ENCODE measurements around the gene SEC63.

The SEC63 gene

DNA sequence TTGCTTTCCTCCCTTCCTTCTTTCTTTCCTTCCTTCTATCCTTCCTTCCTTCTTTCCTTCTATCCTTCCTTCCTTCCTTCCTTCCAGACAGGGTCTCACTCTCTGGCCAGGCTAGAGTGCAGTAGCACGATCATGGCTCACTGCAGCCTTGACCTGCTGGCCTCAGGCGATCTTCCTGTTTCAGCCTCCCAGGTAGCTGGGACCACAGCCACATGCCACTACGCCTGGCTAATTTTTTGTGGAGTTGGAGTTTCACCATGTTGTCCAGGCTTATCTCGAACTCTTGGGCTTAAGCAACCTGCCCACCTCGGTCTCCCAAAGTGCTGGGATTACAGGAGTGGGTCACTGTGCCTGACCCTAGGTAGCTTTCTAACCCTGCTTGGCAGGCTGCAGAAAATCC is 12.2 kb upstream of the SEC63 start:
- TF ChIP-seq, protein P1, sequence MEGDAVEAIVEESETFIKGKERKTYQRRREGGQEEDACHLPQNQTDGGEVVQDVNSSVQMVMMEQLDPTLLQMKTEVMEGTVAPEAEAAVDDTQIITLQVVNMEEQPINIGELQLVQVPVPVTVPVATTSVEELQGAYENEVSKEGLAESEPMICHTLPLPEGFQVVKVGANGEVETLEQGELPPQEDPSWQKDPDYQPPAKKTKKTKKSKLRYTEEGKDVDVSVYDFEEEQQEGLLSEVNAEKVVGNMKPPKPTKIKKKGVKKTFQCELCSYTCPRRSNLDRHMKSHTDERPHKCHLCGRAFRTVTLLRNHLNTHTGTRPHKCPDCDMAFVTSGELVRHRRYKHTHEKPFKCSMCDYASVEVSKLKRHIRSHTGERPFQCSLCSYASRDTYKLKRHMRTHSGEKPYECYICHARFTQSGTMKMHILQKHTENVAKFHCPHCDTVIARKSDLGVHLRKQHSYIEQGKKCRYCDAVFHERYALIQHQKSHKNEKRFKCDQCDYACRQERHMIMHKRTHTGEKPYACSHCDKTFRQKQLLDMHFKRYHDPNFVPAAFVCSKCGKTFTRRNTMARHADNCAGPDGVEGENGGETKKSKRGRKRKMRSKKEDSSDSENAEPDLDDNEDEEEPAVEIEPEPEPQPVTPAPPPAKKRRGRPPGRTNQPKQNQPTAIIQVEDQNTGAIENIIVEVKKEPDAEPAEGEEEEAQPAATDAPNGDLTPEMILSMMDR (IDR thresholded peaks at IDR 0.05) = no peak

DNA sequence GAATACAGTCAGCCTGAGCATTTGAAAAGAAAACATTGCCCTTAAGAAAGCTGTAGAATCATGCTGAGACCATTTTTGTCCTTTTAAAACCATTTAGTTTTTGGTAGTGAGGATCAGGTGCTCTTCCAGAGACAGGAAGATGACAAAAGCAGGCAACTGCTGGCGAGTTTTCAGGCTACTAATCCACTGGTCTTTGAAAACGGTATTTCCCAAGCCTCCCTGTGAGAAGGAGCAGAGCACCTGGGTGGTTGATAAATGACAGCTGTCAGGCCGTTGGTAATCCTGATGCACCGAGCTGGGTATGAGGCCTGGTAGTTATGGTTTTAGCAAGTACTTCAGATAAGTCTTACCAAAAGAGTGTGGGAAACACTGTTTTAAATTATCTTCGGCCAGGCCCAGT is 10.1 kb upstream of the SEC63 start:
- TF ChIP-seq, protein P1 (IDR thresholded peaks at IDR 0.05) = no peak

DNA sequence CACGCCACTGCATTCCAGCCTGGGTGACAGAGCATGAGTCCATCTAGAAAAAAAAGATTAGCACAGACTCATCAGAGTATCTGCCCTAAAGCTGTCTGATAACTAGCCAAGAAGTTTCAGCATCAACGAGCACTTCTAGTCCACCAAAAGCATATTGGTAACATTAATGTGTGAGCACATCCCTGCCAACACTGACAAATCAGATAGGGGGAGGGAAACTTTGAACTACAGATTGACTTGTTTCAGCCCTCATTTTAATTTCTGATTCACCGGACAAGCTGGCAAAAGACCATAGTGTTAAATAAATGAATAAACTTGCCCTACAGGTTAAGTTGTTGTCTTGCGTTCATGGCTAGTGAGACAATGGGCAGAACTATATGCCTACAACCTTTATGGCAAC is 7.7 kb upstream of the SEC63 start:
- TF ChIP-seq, protein P1 (IDR thresholded peaks at IDR 0.05) = no peak

DNA sequence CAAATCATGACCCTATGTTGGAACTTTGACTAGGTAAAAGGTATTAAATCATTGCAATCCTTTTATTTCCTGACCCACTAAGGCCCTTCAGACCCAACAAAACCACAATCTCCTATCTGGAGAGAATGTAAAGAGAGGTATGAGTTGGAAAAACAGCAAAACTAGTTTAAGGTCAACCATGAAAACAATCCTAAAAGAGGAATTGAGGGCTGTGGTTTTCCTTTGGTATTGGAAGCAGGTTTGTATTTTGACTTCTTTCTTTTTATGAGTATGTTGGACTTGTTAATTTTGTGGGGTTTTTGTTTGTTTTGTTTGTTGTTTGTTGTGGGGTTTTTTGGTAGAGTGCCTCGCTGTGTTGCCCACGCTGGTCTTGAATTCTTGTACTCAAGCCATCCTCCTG is 4.7 kb upstream of the SEC63 start:
- TF ChIP-seq, protein P1 (IDR thresholded peaks at IDR 0.05) = no peak

DNA sequence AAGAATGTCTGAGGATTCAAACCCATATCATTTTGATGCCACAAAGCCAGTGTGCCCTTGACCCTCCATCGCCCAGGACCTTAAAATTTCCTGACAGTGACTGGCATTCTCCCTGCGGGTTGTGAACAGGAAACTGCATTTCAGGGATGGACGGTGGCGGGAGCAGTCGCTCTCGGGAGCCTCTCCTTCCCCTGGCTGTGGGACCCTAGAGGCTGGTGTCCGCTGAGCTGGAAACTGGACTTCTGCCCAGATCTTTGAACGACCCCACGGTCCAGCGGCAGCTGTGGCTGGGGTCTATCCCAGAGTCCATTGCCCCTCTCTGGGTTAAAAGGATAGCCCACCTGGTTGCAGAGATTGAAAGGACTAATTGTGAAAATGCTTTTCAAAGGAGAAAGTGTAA is 1.4 kb upstream of the SEC63 start:
- TF ChIP-seq, protein P1 (IDR thresholded peaks at IDR 0.05) = no peak

DNA sequence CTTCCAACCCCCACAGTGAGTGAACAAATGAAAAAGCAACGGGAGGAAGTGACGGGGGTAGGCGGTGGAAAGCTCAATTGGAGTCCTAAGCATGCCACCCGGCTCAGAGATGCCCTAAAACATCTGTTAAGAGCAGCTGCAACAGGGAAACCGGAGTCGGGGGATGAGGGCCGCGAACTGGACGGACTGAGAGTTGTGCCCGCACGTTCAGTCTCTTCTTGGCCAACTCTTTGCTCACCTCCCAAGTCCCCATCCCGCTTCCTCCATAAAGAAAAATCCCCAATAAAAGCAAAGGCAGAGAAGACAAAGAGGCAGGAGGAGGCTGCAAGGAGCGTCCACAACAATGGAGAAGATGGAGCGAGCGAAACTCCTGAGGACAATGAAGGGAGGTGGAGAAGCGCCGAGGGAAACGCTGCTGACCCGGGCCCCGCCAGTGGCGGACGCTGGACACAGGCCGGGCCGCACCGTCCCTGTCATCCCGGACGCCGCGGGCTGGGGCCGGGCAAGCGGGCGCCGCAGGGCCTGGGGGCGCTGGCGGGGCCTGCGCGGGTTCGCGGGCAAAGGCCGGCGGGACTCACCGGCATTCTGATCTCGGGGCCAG is 600 bp downstream of the SEC63 start:
- TF ChIP-seq, protein P1 (IDR thresholded peaks at IDR 0.05) = no peak

DNA sequence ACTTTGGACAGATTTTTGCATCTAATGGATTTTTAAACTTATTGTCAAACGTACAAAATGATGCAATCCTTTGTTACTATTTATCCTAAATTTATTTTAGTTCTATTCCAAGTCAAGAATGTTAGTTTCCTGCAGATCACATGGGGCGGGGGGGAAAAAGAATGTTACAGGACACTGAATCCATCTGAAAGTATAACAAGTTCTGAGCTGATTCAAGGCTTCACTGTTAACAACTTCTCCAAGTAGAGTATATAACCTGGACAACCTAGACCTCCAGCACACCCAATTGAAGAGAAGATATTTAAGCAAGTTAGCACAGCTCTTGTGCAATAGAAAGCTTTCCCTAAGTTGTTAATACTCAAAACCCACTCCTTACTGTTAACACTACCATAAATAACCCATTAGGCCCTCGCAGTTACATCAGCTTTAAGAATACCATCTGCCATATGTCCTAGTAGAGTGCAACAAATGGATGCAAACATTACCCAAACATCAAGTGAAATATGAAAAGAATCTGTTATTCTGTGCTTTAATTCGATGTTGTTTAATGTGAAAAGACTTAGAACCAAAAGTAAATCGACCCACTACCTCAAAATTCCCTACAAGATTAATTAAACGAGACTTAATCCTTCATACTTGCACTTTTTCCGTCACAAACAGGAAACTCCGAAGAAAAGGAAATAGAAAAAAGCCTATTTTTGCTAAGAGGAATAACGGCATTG is 1.3 kb downstream of the SEC63 start:
- TF ChIP-seq, protein P1 (IDR thresholded peaks at IDR 0.05) = no peak
